ENCODE measurements around the gene B3GNT9. TPM values are rescaled to one million over a fixed set of nuclear protein-coding genes. Genes with fewer than 3 reads are reported as not detected.

Gene B3GNT9
- total and polyA plus RNA-seq, 9 donors, result 7.7 to 18.8 (median 13.1) TPM

DNA sequence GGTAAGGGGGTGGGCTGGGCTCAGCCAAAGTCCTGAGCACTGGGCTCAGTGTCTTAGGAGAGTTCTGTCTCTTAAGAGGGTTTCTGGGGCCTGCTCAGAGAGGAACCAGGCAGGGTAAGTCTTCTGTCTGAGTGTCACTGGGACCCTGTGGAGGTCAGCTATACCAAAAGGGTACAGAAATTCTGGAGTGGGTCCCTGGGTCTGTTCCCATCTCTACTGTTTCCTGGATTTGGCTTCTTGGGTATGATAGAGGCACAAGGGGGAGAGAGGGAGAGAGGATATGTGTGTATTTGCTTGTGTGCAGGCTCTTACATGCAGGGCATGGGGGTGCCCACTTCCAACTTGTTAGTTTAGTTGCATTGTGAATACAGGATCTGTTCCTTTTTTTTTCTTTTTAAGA, 42.7 kb upstream of the B3GNT9 start:
- no peak overlapping the region for H3K4me3 ChIP-seq (ENCODE audit: low read length)
- peaks cover 53% of the 10 kb centered on the region for H3K36me3 ChIP-seq (ENCODE audit: control insufficient read depth, insufficient read depth, low read length)
- no peak overlapping the region for H3K27ac ChIP-seq (ENCODE audit: low read length)
- no peaks in the 10 kb centered on the region for H3K9me3 ChIP-seq (replicated peaks; ENCODE audit: control insufficient read depth, low read depth, low read length)
- peaks cover 56% of the 10 kb centered on the region for H3K4me1 ChIP-seq (ENCODE audit: control insufficient read depth, insufficient read depth, low read length)
- DNase-seq, result no peak
- H3K27me3 ChIP-seq (ENCODE audit: control insufficient read depth, insufficient read depth, low read length), result no peaks in the 10 kb centered on the region

DNA sequence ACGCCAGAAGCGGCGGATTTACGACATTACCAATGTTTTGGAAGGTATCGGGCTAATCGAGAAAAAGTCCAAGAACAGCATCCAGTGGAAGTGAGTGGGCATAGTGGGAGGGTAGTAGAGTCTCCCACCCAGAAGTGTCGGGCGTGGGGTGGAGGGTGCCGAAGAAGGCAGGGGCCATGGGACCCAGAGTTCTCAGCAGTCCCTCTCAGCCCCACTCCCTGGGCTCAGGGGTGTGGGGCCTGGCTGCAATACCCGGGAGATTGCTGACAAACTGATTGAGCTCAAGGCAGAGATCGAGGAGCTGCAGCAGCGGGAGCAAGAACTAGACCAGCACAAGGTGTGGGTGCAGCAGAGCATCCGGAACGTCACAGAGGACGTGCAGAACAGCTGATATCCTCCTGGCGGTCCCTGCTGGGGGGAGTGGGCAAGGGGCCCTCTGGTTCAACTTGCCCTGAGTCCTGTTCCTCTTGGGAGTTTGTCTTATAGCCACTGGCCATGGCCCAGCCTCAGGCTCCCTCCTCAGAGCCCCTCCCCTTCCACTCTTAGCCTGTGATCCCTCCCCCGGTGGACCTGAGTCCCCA, 42.1 kb upstream of the B3GNT9 start:
- 31% methylated on average over 13 of the region's 17 CpGs for WGBS (ENCODE audit: insufficient coverage)
- Histone ChIP-seq H3K27ac (ENCODE audit: low read length) (no peak overlapping the region), H3K4me1 (ENCODE audit: control insufficient read depth, insufficient read depth, low read length) (peaks cover 56% of the 10 kb centered on the region)

DNA sequence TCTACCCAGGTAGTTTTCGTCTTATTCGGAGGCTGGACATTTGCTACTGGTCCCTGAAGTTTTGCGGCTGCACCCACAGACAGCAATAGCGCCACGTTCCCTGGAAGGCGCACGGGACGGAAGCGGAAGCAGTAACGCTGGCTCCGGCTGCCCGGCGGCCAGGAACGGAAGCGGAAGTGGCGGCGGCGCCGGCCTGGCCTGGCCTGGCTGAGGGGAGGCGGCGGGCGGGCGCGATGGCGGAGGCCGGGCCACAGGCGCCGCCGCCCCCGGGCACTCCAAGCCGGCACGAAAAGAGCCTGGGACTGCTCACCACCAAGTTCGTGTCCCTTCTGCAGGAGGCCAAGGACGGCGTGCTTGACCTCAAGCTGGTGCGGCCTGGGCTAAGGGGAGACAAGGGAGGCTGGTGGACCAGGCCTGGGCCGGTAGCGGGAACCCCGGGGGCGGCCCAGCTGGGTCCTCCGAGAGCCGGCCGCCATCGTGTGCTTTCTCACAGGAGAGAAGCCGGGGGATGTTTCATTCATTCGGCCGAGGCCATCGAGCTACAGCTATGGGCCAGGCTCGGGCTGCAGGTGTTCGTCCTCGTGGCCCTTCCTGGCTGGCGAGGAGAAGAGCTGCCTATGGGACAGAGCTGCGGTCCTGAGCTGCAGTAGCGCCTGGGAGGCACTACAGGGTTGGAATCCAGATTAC, 41.3 kb upstream of the B3GNT9 start, which contains the start of gene E2F4:
Gene E2F4, plus strand, starts transcription at position 161 of the 687 bp plus-strand sequence. Its CDS starts 73 bp downstream, at position 234.
- H3K9me3 ChIP-seq (replicated peaks; ENCODE audit: control insufficient read depth, low read depth, low read length), result no peaks in the 10 kb centered on the region
- peak within 1 kb of the TSS; percentile 38 for H3K27ac ChIP-seq (ENCODE audit: low read length)
- H3K36me3 ChIP-seq (ENCODE audit: control insufficient read depth, insufficient read depth, low read length), result peaks cover 39% of the 10 kb centered on the region
- peak; percentile 97 for DNase-seq
- H3K4me3 ChIP-seq (ENCODE audit: low read length), result peak within 1 kb of the TSS; percentile 95
- WGBS (ENCODE audit: insufficient coverage), result under 1% methylated on average over 54 of the region's 54 CpGs
- H3K4me1 ChIP-seq (ENCODE audit: control insufficient read depth, insufficient read depth, low read length), result peaks cover 61% of the 10 kb centered on the region
- H3K27me3 ChIP-seq (ENCODE audit: control insufficient read depth, insufficient read depth, low read length), result no peaks in the 10 kb centered on the region

More for the DNA sequence above, 42.1 kb upstream of the B3GNT9 start:
- DNase-seq, result no peak
- no peaks in the 10 kb centered on the region for H3K27me3 ChIP-seq (ENCODE audit: control insufficient read depth, insufficient read depth, low read length)
- H3K36me3 ChIP-seq (ENCODE audit: control insufficient read depth, insufficient read depth, low read length), result peaks cover 46% of the 10 kb centered on the region
- no peaks in the 10 kb centered on the region for H3K9me3 ChIP-seq (replicated peaks; ENCODE audit: control insufficient read depth, low read depth, low read length)
- peak overlapping the region; percentile 95 for H3K4me3 ChIP-seq (ENCODE audit: low read length)

DNA sequence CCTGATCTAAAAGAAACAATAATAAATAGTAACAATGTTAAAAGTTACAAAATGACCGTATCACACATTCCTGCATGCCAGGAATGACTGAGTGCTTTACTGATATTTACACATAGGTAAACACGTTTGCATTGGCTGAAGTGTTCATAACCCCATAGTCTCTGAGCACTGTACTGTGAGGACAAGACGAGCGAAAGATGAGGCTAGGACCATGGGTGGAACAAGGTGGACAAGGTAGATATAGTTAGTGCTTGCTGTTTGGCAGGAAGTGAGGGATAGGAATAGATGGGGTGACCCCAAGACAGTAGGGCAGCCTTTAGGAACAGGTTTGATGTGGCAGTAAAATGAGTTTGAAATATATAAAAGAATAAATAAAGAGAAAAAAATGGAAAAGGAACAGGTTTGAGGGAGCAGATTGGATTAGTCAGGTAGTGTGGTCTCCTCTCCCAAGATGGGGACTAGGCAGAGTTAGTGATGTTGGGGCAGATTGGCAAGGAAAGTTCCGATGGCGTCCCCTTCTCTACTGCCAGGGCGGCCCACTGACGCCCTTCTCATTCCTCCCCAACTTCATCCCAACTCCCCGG, 40.7 kb upstream of the B3GNT9 start:
- no peak overlapping the region for H3K27ac ChIP-seq (ENCODE audit: low read length)
- peaks cover 33% of the 10 kb centered on the region for H3K36me3 ChIP-seq (ENCODE audit: control insufficient read depth, insufficient read depth, low read length)
- peaks cover 67% of the 10 kb centered on the region for H3K4me1 ChIP-seq (ENCODE audit: control insufficient read depth, insufficient read depth, low read length)
- peak overlapping the region; percentile 95 for H3K4me3 ChIP-seq (ENCODE audit: low read length)
- H3K9me3 ChIP-seq (replicated peaks; ENCODE audit: control insufficient read depth, low read depth, low read length), result no peaks in the 10 kb centered on the region
- 40% methylated on average over 2 of the region's 9 CpGs for WGBS (ENCODE audit: insufficient coverage)
- no peak for DNase-seq
- no peaks in the 10 kb centered on the region for H3K27me3 ChIP-seq (ENCODE audit: control insufficient read depth, insufficient read depth, low read length)

DNA sequence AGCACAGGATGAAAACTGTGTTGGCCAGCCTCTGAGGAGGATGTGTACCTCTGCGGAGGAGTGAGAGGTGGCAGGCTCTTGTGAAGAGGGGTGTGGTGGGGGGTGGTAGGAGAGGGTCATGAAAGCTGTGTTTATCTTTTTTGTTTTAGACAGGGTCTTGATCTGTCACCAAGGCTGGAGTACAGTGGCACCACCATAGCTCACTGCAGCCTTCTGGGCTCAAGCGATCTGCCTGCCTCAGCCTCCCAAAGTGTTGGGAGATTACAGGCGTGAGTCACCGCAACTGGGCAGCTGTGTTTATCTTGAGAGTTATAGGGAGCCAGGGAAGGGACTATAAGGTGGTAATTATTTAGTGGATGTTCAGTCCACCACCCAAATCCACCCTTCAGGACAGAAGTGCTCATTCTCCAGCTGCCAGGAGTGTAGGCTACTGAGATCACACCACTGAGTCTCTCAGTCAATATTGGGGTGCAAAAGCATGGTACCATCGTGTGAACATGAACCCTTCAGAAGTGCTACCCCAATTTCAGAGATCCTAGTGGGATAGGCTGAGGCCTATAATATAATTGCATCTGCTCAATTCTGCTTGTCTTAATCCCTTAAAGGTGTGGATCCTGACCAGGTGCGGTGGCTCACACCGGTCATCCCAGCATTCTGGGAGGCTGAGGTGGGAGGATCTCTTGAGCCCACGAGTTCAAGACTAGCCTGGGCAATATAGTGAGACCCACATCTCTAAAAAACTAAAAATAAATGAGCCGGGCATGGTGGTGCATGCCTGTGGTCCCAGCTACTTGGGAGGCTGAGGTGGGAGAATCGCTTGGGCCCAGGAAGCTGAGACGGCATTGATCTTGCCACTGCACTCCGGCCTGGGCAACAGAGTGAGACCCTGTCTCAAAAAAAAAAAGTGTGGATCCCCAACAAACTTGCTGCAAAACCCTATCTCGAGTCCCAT, 39.9 kb upstream of the B3GNT9 start:
- Histone ChIP-seq H3K27ac (ENCODE audit: low read length) (peak overlapping the region; percentile 53), H3K36me3 (ENCODE audit: control insufficient read depth, insufficient read depth, low read length) (peaks cover 25% of the 10 kb centered on the region), H3K4me3 (ENCODE audit: low read length) (no peak overlapping the region), H3K9me3 (replicated peaks; ENCODE audit: control insufficient read depth, low read depth, low read length) (no peaks in the 10 kb centered on the region), H3K4me1 (ENCODE audit: control insufficient read depth, insufficient read depth, low read length) (peaks cover 75% of the 10 kb centered on the region), H3K27me3 (ENCODE audit: control insufficient read depth, insufficient read depth, low read length) (no peaks in the 10 kb centered on the region)
- 68% methylated on average over 4 of the region's 13 CpGs for WGBS (ENCODE audit: insufficient coverage)
- DNase-seq, result no peak

DNA sequence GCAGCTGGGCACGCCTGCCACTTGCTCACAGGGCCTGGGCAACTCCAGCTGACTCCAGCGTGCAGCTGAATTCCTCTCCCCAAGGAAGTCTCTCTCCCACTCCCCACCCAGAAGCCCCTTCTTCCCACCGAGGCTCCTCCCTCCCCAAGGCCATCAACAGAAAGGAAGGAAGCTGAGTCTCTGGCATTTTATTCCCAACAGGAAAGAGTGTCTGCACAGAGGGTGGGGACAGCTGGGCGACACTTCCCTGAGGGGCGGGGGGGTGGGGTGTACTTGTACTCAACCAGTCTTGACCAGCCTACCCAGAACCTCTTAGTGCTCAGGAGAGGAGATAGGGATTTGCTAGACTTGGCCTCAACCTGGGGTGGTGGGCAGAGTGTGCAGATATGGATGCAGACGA, 39.2 kb upstream of the B3GNT9 start, which contains the start of gene EXOC3L1:
Gene EXOC3L1, minus strand, starts transcription at position 96 of the 400 bp plus-strand sequence. CDS start 460 bp downstream, outside the sequence.
- Histone ChIP-seq H3K4me3 (ENCODE audit: low read length) (peak within 1 kb of the TSS; percentile 22), H3K9me3 (replicated peaks; ENCODE audit: control insufficient read depth, low read depth, low read length) (no peaks in the 10 kb centered on the region), H3K27ac (ENCODE audit: low read length) (peak within 1 kb of the TSS; percentile 53), H3K27me3 (ENCODE audit: control insufficient read depth, insufficient read depth, low read length) (no peaks in the 10 kb centered on the region), H3K36me3 (ENCODE audit: control insufficient read depth, insufficient read depth, low read length) (peaks cover 18% of the 10 kb centered on the region), H3K4me1 (ENCODE audit: control insufficient read depth, insufficient read depth, low read length) (peaks cover 81% of the 10 kb centered on the region)
- DNase-seq, result no peak
- 21% methylated on average over 3 of the region's 6 CpGs for WGBS (ENCODE audit: insufficient coverage)

DNA sequence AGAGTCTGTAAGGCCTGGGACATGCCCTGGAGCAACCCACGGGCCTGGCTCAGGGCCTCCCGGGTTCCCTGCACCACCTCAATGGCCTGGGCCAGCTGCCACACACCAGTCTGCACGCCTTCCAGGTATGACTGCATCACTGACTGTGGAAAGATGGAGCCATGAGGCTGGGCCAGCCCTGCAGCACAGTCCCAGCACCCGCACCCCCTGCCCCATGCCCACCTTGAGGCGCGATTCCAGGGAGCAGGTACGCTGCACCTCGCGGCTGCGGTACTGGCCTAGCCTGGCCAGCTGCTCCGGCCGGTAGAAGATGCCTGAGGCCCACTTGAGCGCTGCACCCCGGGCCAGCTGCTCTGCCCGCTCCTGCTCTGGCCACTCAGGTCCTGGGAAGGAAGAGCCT, 38.0 kb upstream of the B3GNT9 start:
- Histone ChIP-seq H3K27me3 (ENCODE audit: control insufficient read depth, insufficient read depth, low read length) (no peaks in the 10 kb centered on the region), H3K27ac (ENCODE audit: low read length) (no peak overlapping the region), H3K9me3 (replicated peaks; ENCODE audit: control insufficient read depth, low read depth, low read length) (no peaks in the 10 kb centered on the region), H3K4me1 (ENCODE audit: control insufficient read depth, insufficient read depth, low read length) (peaks cover 88% of the 10 kb centered on the region), H3K36me3 (ENCODE audit: control insufficient read depth, insufficient read depth, low read length) (peaks cover 6% of the 10 kb centered on the region), H3K4me3 (ENCODE audit: low read length) (no peak overlapping the region)
- no peak for DNase-seq
- WGBS (ENCODE audit: insufficient coverage), result 88% methylated on average over 7 of the region's 15 CpGs

DNA sequence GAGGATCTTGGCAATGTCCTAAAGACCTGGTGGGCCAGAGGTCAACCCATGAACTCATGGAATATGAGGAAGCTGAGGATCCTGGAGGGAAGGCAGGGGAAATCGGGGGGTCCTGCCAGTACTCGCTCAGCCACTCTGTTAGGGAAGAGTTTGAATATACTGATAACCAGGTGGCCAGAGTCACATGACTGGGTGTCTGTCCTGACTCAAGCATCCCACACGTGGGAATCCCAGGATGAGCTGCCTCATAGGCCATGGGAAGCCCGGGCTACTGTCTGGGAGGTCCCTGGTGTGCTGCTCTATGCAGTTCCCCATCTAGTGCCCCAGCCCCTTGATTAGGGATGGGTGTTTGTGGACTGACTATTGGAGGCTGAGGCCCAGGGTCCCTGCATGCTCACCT, 37.5 kb upstream of the B3GNT9 start:
- 30% methylated on average over 2 of the region's 4 CpGs for WGBS (ENCODE audit: insufficient coverage)

DNA sequence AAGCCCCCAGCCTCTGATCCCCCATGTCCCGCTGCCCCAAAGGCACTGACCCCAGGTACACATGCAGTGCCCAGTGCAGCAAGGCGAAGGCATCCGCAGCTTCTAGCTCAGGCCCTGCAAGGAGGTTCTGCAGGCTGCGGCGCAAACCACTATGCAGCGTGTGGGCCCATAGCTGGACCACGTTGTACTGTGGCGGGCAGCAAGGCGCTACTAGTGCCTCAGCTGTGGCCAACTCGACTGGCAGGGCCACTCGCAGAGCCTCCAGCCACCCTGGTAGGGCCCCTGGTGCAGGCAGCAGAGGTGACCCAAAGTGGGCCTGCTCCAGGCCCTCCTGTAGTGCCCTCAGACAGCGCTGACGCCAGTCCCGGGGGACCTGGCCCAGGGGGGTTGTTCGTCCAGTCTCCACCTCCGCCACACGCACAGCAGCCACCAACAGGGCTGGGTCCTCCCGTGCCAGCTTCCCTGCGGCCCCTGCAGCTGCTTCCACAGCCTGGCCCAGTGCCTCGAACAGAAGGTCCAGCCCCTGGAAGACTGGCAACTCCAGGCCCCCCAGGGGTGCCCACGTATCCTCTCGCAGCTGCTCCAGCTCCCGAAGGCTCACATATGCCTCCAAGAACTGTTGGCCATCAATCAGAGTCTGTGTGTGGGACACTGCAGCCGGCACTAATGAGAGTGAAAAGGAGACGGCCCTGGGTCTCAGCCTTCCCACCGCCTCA, 36.5 kb upstream of the B3GNT9 start:
- 76% methylated on average over 21 of the region's 26 CpGs for WGBS (ENCODE audit: insufficient coverage)
- Histone ChIP-seq H3K27ac (ENCODE audit: low read length) (peak overlapping the region; percentile 63), H3K4me3 (ENCODE audit: low read length) (no peak overlapping the region), H3K9me3 (replicated peaks; ENCODE audit: control insufficient read depth, low read depth, low read length) (no peaks in the 10 kb centered on the region), H3K36me3 (ENCODE audit: control insufficient read depth, insufficient read depth, low read length) (no peaks in the 10 kb centered on the region), H3K27me3 (ENCODE audit: control insufficient read depth, insufficient read depth, low read length) (no peaks in the 10 kb centered on the region), H3K4me1 (ENCODE audit: control insufficient read depth, insufficient read depth, low read length) (peaks cover 82% of the 10 kb centered on the region)
- DNase-seq, result peak; percentile 84

More for the DNA sequence above, 37.5 kb upstream of the B3GNT9 start:
- DNase-seq, result no peak
- no peaks in the 10 kb centered on the region for H3K27me3 ChIP-seq (ENCODE audit: control insufficient read depth, insufficient read depth, low read length)
- H3K4me3 ChIP-seq (ENCODE audit: low read length), result no peak overlapping the region
- H3K9me3 ChIP-seq (replicated peaks; ENCODE audit: control insufficient read depth, low read depth, low read length), result no peaks in the 10 kb centered on the region
- H3K27ac ChIP-seq (ENCODE audit: low read length), result no peak overlapping the region
- H3K36me3 ChIP-seq (ENCODE audit: control insufficient read depth, insufficient read depth, low read length), result peaks cover under 1% of the 10 kb centered on the region
- H3K4me1 ChIP-seq (ENCODE audit: control insufficient read depth, insufficient read depth, low read length), result peaks cover 84% of the 10 kb centered on the region
